H1 (cell line): ENCODE data around the gene NLRP3.

ENCODE experiments used
- EP300 ChIP-seq, 2 experiments: IDR thresholded peaks; 1 replicate in 1 of 2; 2 replicates in 1 of 2; pipeline ENCODE4 v1.6.1; 2011 to 2012; ENCODE audit warnings: low read depth in 2 of 2, low read length in 2 of 2, mild to moderate bottlenecking in 2 of 2, borderline replicate concordance in 1 of 2, inconsistent platforms in 1 of 2, moderate library complexity in 1 of 2
- JUND ChIP-seq: IDR thresholded peaks from 2 replicates; pipeline ENCODE4 v1.6.1; 2011; ENCODE audit warnings: mild to moderate bottlenecking, improper control_type of control experiment, low read length
- TAF1 ChIP-seq: IDR thresholded peaks from 2 replicates; pipeline ENCODE4 v1.6.1; 2011; ENCODE audit warnings: mild to moderate bottlenecking, low read depth, low read length
- TF ChIP-seq, protein P1 (sequence below), 3 experiments: IDR thresholded peaks; 1 replicate in 2 of 3; 2 replicates in 1 of 3; pipeline versions ENCODE4 v1.5.1 to v1.6.1; 2011; ENCODE audit warnings: low read length in 3 of 3, mild to moderate bottlenecking in 3 of 3, inconsistent platforms in 2 of 3, low read depth in 1 of 3, moderate library complexity in 1 of 3; ENCODE audit not compliant: insufficient read depth in 1 of 3; ENCODE audit errors: control extremely low read depth in 1 of 3
- TF ChIP-seq, protein P2 (sequence below): IDR thresholded peaks from 2 replicates; pipeline ENCODE4 v1.6.1; 2011; ENCODE audit warnings: low read depth, mild to moderate bottlenecking, low read length; ENCODE audit not compliant: insufficient read depth

DNA sequence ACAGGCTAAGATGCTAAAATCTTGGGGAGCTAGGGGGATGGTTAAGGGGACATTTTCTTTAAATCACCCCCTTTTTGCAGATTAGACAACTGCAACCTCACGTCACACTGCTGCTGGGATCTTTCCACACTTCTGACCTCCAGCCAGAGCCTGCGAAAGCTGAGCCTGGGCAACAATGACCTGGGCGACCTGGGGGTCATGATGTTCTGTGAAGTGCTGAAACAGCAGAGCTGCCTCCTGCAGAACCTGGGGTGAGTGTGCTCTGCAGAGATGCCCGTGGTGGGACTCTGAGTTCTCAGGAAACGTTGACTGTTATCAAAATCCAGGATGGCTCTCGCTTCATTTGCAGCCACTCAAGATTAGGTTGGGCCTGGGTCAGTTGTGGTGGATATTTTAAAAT, 28.6 kb downstream of the NLRP3 start:
- TF ChIP-seq JUND (no peak), EP300 (IDR thresholded peaks at IDR 0.05; ENCODE audit: borderline replicate concordance in 1 of 2, low read depth in 2 of 2, low read length in 2 of 2) (no peak), TAF1 (no peak)
- TF ChIP-seq, protein P1, sequence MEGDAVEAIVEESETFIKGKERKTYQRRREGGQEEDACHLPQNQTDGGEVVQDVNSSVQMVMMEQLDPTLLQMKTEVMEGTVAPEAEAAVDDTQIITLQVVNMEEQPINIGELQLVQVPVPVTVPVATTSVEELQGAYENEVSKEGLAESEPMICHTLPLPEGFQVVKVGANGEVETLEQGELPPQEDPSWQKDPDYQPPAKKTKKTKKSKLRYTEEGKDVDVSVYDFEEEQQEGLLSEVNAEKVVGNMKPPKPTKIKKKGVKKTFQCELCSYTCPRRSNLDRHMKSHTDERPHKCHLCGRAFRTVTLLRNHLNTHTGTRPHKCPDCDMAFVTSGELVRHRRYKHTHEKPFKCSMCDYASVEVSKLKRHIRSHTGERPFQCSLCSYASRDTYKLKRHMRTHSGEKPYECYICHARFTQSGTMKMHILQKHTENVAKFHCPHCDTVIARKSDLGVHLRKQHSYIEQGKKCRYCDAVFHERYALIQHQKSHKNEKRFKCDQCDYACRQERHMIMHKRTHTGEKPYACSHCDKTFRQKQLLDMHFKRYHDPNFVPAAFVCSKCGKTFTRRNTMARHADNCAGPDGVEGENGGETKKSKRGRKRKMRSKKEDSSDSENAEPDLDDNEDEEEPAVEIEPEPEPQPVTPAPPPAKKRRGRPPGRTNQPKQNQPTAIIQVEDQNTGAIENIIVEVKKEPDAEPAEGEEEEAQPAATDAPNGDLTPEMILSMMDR (IDR thresholded peaks at IDR 0.05; ENCODE audit: control extremely low read depth in 1 of 3, insufficient read depth in 1 of 3, low read depth in 1 of 3, low read length in 3 of 3): no peak
- TF ChIP-seq, protein P2, sequence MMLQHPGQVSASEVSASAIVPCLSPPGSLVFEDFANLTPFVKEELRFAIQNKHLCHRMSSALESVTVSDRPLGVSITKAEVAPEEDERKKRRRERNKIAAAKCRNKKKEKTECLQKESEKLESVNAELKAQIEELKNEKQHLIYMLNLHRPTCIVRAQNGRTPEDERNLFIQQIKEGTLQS: no peak
